ENCODE results near the gene PCDH9.

The PCDH9 gene

GRCh38 chr13:66459143-66459542 lies 771.0 kb downstream of the PCDH9 start:
- Histone ChIP-seq H3K18ac (ENCODE audit: low read length) (no peak overlapping the region), H2BK12ac (ENCODE audit: low read length) (no peak overlapping the region), H2BK5ac (ENCODE audit: low read depth, low read length, poor library complexity) (no peak overlapping the region), H2AFZ (ENCODE audit: insufficient read depth, low read length, poor library complexity) (no peak overlapping the region), H3K36me3 (ENCODE audit: control insufficient read depth in 1 of 2, insufficient read depth in 2 of 2, low read length in 2 of 2) (no peaks in the 10 kb centered on the region), H4K8ac (ENCODE audit: low read depth, low read length) (no peak overlapping the region), H2BK120ac (ENCODE audit: insufficient read depth, low read length, poor library complexity) (no peak overlapping the region), H3K23ac (ENCODE audit: low read length) (no peak overlapping the region), H3K4ac (ENCODE audit: low read depth, low read length) (no peak overlapping the region), H2AK5ac (ENCODE audit: low read length) (no peak overlapping the region), H4K91ac (ENCODE audit: low read depth, low read length) (no peak overlapping the region), H3K79me1 (ENCODE audit: low read length) (no peaks in the 10 kb centered on the region), H3K4me1 (ENCODE audit: control insufficient read depth in 1 of 2, insufficient read depth in 2 of 2, low read length in 2 of 2) (no peaks in the 10 kb centered on the region), H3K4me2 (ENCODE audit: low read length) (no peak overlapping the region), H3K14ac (ENCODE audit: low read length) (no peak overlapping the region), H4K12ac (ENCODE audit: low read depth, low read length) (no peak overlapping the region), H3K9ac (ENCODE audit: low read length) (no peak overlapping the region), H3K9me3 (ENCODE audit: insufficient read depth, low read depth, low read length) (no peaks in the 10 kb centered on the region), H3K27ac (ENCODE audit: low read depth, low read length) (no peak overlapping the region), H3K4me3 (ENCODE audit: low read depth, low read length) (no peak overlapping the region), H3K27me3 (ENCODE audit: insufficient read depth, low read length) (no peaks in the 10 kb centered on the region), H3K79me2 (ENCODE audit: control insufficient read depth, insufficient read depth, low read length, poor library complexity) (no peaks in the 10 kb centered on the region)
- no peak for DNase-seq
- no CpG with 5 or more reads among the region's 2 CpGs for WGBS (ENCODE audit: extremely low coverage, insufficient coverage, insufficient read length)

GRCh38 chr13:66446413-66446812 lies 783.7 kb downstream of the PCDH9 start:
- H3K23ac ChIP-seq (ENCODE audit: low read length): no peak overlapping the region

GRCh38 chr13:66443926-66444325 lies 786.2 kb downstream of the PCDH9 start:
- Histone ChIP-seq H3K4ac (ENCODE audit: low read depth, low read length) (no peak overlapping the region), H3K4me1 (ENCODE audit: control insufficient read depth in 1 of 2, insufficient read depth in 2 of 2, low read length in 2 of 2) (no peaks in the 10 kb centered on the region), H3K18ac (ENCODE audit: low read length) (no peak overlapping the region), H3K4me2 (ENCODE audit: low read length) (no peak overlapping the region), H3K4me3 (ENCODE audit: low read depth, low read length) (no peak overlapping the region), H3K27ac (ENCODE audit: low read depth, low read length) (no peak overlapping the region), H2BK120ac (ENCODE audit: insufficient read depth, low read length, poor library complexity) (no peak overlapping the region), H3K23ac (ENCODE audit: low read length) (no peak overlapping the region), H3K27me3 (ENCODE audit: insufficient read depth, low read length) (no peaks in the 10 kb centered on the region), H3K9me3 (ENCODE audit: insufficient read depth, low read depth, low read length) (no peaks in the 10 kb centered on the region), H3K79me2 (ENCODE audit: control insufficient read depth, insufficient read depth, low read length, poor library complexity) (no peaks in the 10 kb centered on the region), H2BK5ac (ENCODE audit: low read depth, low read length, poor library complexity) (no peak overlapping the region), H2AK5ac (ENCODE audit: low read length) (no peak overlapping the region), H4K8ac (ENCODE audit: low read depth, low read length) (no peak overlapping the region), H3K9ac (ENCODE audit: low read length) (no peak overlapping the region), H2BK12ac (ENCODE audit: low read length) (no peak overlapping the region), H4K12ac (ENCODE audit: low read depth, low read length) (no peak overlapping the region), H3K14ac (ENCODE audit: low read length) (no peak overlapping the region), H2AFZ (ENCODE audit: insufficient read depth, low read length, poor library complexity) (no peak overlapping the region), H3K79me1 (ENCODE audit: low read length) (no peaks in the 10 kb centered on the region), H3K36me3 (ENCODE audit: control insufficient read depth in 1 of 2, insufficient read depth in 2 of 2, low read length in 2 of 2) (no peaks in the 10 kb centered on the region), H4K91ac (ENCODE audit: low read depth, low read length) (no peak overlapping the region)
- no CpG with 5 or more reads among the region's 1 CpG for WGBS (ENCODE audit: extremely low coverage, insufficient coverage, insufficient read length)
- no peak for DNase-seq

More at GRCh38 chr13:66446413-66446812, 783.7 kb downstream of the PCDH9 start:
- no peak overlapping the region for H3K4me2 ChIP-seq (ENCODE audit: low read length)
- H2BK12ac ChIP-seq (ENCODE audit: low read length): no peak overlapping the region
- no peaks in the 10 kb centered on the region for H3K79me1 ChIP-seq (ENCODE audit: low read length)
- WGBS (ENCODE audit: extremely low coverage, insufficient coverage, insufficient read length): no CpG with 5 or more reads among the region's 4 CpGs
- H2BK5ac ChIP-seq (ENCODE audit: low read depth, low read length, poor library complexity): no peak overlapping the region
- no peaks in the 10 kb centered on the region for H3K79me2 ChIP-seq (ENCODE audit: control insufficient read depth, insufficient read depth, low read length, poor library complexity)
- no peak overlapping the region for H3K4ac ChIP-seq (ENCODE audit: low read depth, low read length)
- H4K12ac ChIP-seq (ENCODE audit: low read depth, low read length): no peak overlapping the region
- H3K4me1 ChIP-seq (ENCODE audit: control insufficient read depth in 1 of 2, insufficient read depth in 2 of 2, low read length in 2 of 2): no peaks in the 10 kb centered on the region
- no peaks in the 10 kb centered on the region for H3K27me3 ChIP-seq (ENCODE audit: insufficient read depth, low read length)
- H2AK5ac ChIP-seq (ENCODE audit: low read length): no peak overlapping the region
- H3K27ac ChIP-seq (ENCODE audit: low read depth, low read length): no peak overlapping the region
- no peak overlapping the region for H4K91ac ChIP-seq (ENCODE audit: low read depth, low read length)
- H3K9me3 ChIP-seq (ENCODE audit: insufficient read depth, low read depth, low read length): no peaks in the 10 kb centered on the region
- no peak overlapping the region for H2BK120ac ChIP-seq (ENCODE audit: insufficient read depth, low read length, poor library complexity)
- no peak for DNase-seq
- no peaks in the 10 kb centered on the region for H3K36me3 ChIP-seq (ENCODE audit: control insufficient read depth in 1 of 2, insufficient read depth in 2 of 2, low read length in 2 of 2)
- H4K8ac ChIP-seq (ENCODE audit: low read depth, low read length): no peak overlapping the region
- H3K14ac ChIP-seq (ENCODE audit: low read length): no peak overlapping the region
- H3K4me3 ChIP-seq (ENCODE audit: low read depth, low read length): no peak overlapping the region
- no peak overlapping the region for H3K9ac ChIP-seq (ENCODE audit: low read length)
- H3K18ac ChIP-seq (ENCODE audit: low read length): no peak overlapping the region
- H2AFZ ChIP-seq (ENCODE audit: insufficient read depth, low read length, poor library complexity): no peak overlapping the region

- Histone ChIP-seq H3K14ac (ENCODE audit: low read length) (no peak overlapping the region), H2AK5ac (ENCODE audit: low read length) (no peak overlapping the region), H2AFZ (ENCODE audit: insufficient read depth, low read length, poor library complexity) (no peak overlapping the region), H3K18ac (ENCODE audit: low read length) (no peak overlapping the region), H3K79me2 (ENCODE audit: control insufficient read depth, insufficient read depth, low read length, poor library complexity) (no peaks in the 10 kb centered on the region), H3K4ac (ENCODE audit: low read depth, low read length) (no peak overlapping the region), H3K4me1 (ENCODE audit: control insufficient read depth in 1 of 2, insufficient read depth in 2 of 2, low read length in 2 of 2) (no peaks in the 10 kb centered on the region), H3K36me3 (ENCODE audit: control insufficient read depth in 1 of 2, insufficient read depth in 2 of 2, low read length in 2 of 2) (no peaks in the 10 kb centered on the region), H3K4me2 (ENCODE audit: low read length) (no peak overlapping the region), H3K9ac (ENCODE audit: low read length) (no peak overlapping the region), H2BK5ac (ENCODE audit: low read depth, low read length, poor library complexity) (no peak overlapping the region), H3K27ac (ENCODE audit: low read depth, low read length) (no peak overlapping the region), H2BK12ac (ENCODE audit: low read length) (no peak overlapping the region), H2BK120ac (ENCODE audit: insufficient read depth, low read length, poor library complexity) (no peak overlapping the region), H4K12ac (ENCODE audit: low read depth, low read length) (no peak overlapping the region), H4K8ac (ENCODE audit: low read depth, low read length) (no peak overlapping the region), H4K91ac (ENCODE audit: low read depth, low read length) (no peak overlapping the region), H3K23ac (ENCODE audit: low read length) (no peak overlapping the region), H3K27me3 (ENCODE audit: insufficient read depth, low read length) (no peaks in the 10 kb centered on the region), H3K79me1 (ENCODE audit: low read length) (no peaks in the 10 kb centered on the region), H3K9me3 (ENCODE audit: insufficient read depth, low read depth, low read length) (no peaks in the 10 kb centered on the region), H3K4me3 (ENCODE audit: low read depth, low read length) (no peak overlapping the region)
- no peak for DNase-seq
- WGBS (ENCODE audit: extremely low coverage, insufficient coverage, insufficient read length): no CpG with 5 or more reads among the region's 3 CpGs
These were observed 789.2 kb downstream of the PCDH9 start for GRCh38 chr13:66440938-66441337.

Data from trophoblast cell (in vitro differentiated cells and primary cell).